Tracheal epithelial cell (primary cell): ENCODE data around the gene ATG5. TPM values are rescaled to one million over a fixed set of nuclear protein-coding genes. Genes with fewer than 3 reads are reported as not detected.

Source experiments
- total RNA-seq: library from RNA; depleted of rRNA; stranded (reverse); fragments of >200 nt; gene quantifications from 2 replicates; pipeline ENCODE4 v1.2.1, GENCODE V29; 2014

ATG5 gene
- 63.1 and 66.0 TPM in 2 replicates for total RNA-seq

GRCh38 chr6:106325336-106326178 lies at the start of gene ATG5:
TSS of gene ATG5 (minus strand) at chr6:106325760. CDS start at chr6:106316208, 9,552 bp downstream.

GRCh38 chr6:106360410-106360988 lies 34.9 kb upstream of the ATG5 start, which contains the start of gene CRYBG1:
TSS of gene CRYBG1 (plus strand) at chr6:106360717. CDS start at chr6:106360909, 192 bp downstream.

Other genes with a start within 250 kb of the ATG5 start
- gene PRDM1, start 239.4 kb downstream of the ATG5 start, total RNA-seq, result 2.6 and 12.8 TPM in 2 replicates
- 46.5 and 81.6 TPM in 2 replicates for gene CRYBG1, start 35.0 kb upstream of the ATG5 start, total RNA-seq